Heart left ventricle (tissue), 16 donors: ENCODE measurements around the gene ARHGEF6. TPM values are rescaled to one million over a fixed set of nuclear protein-coding genes. Genes with fewer than 3 reads are reported as not detected.

Experiments used
- ATAC-seq, 4 donors: fragments of 200-7000 bp; cut with Tn5 transposase; one replicate each; pipeline ENCODE4 v1.9.1; 2020 to 2022; ENCODE audit warnings: moderate library complexity in 4 of 4, mild to moderate bottlenecking in 3 of 4, moderate number of reproducible peaks in 1 of 4
- DNase-seq, 5 donors: peaks; one replicate each; pipeline ENCODE4 v3.0.0-alpha.2; 2020
- H3K27ac ChIP-seq, 12 donors: fragments of 200-600 bp; sonication (generic) in 4 of 12; one replicate each; pipeline versions ENCODE4 v1.5.0 to v1.8.0; 2016 to 2022; ENCODE audit warnings: mild to moderate bottlenecking in 2 of 12
- H3K27me3 ChIP-seq, 9 donors: fragments of 200-600 bp; sonication (generic) in 2 of 9; one replicate each; pipeline versions ENCODE4 v1.5.1 to v1.8.0; 2016 to 2022; ENCODE audit warnings: mild to moderate bottlenecking in 3 of 9
- H3K36me3 ChIP-seq, 9 donors: fragments of 200-600 bp; sonication (generic) in 2 of 9; one replicate each; pipeline versions ENCODE4 v1.5.0 to v1.8.0; 2018 to 2022; ENCODE audit warnings: mild to moderate bottlenecking in 2 of 9
- H3K4me1 ChIP-seq, 12 donors: fragments of 200-600 bp; sonication (generic) in 4 of 12; one replicate each; pipeline versions ENCODE4 v1.5.0 to v1.8.0; 2016 to 2022; ENCODE audit warnings: mild to moderate bottlenecking in 3 of 12
- H3K4me3 ChIP-seq, 12 donors: fragments of 200-600 bp; sonication (generic) in 4 of 12; one replicate each; pipeline versions ENCODE4 v1.5.0 to v1.8.0; 2017 to 2022; ENCODE audit warnings: mild to moderate bottlenecking in 9 of 12, moderate library complexity in 4 of 12
- H3K9me3 ChIP-seq, 12 donors: fragments of 200-600 bp; sonication (generic) in 4 of 12; one replicate each; pipeline versions ENCODE4 v1.5.0 to v1.8.0; 2016 to 2022; ENCODE audit warnings: mild to moderate bottlenecking in 1 of 12
- CTCF ChIP-seq, 12 donors: fragments of 200-600 bp; sonication (generic) in 4 of 12; IDR thresholded peaks; one replicate each; pipeline versions ENCODE4 v1.5.0 to v1.8.0; 2018 to 2022; ENCODE audit warnings: antibody characterized with exemption in 12 of 12, mild to moderate bottlenecking in 5 of 12
- POLR2A ChIP-seq, 2 donors: fragments of 450-650 bp; IDR thresholded peaks; one replicate each; pipeline ENCODE4 v1.6.1; 2017; ENCODE audit warnings: antibody characterized with exemption in 2 of 2, mild to moderate bottlenecking in 2 of 2, moderate library complexity in 2 of 2
- WGBS, 4 donors: extraction: QIAGEN DNeasy Blood & Tissue Kit in 2 of 4; methylation state at CpG; one replicate each; pipeline versions ENCODE4 v1.1.5 to v1.1.7; 2013 to 2018; 5-methylcytosine and 5-hydroxymethylcytosine counted together
- intact Hi-C, 10 donors: fragments of 100-400 bp; cut with DNase I; formaldehyde crosslinking; loops; one replicate each; pipeline versions ENCODE4 v1.11.1 to v1.14.2; 2022
- polyA plus RNA-seq, 2 donors: library from polyadenylated mRNA; stranded (reverse); fragments of 200-250 nt; gene quantifications; one replicate each; pipeline ENCODE4 v1.2.3, GENCODE V29; 2013
- total RNA-seq, 9 donors: library from RNA; depleted of rRNA in 2 of 9; stranded (reverse); fragments of >200 nt in 2 of 9; fragmentation: NEBNext Ultra II Directional in 3 of 9; extraction: Animal tissue kit (Norgen Biotek cat#: 25700) in 3 of 9; gene quantifications; one replicate each; pipeline versions ENCODE4 v1.1.0 to v1.2.4, GENCODE V29; 2016 to 2023
- donor health status: ischemic (EF 13 %, LVEDD 7.1; RV severe dilation, severe dysfunction).
- donor health status: healthy with polysubstance abuse.
- donor health status: DM: no; HTN: yes; CAD: no.
- donor health status: DM: no; HTN: no; CAD: no.
- donor health status: ischemic (EF 25% LVEDD 6.9; RV normal size, moderate dysfunction).
- donor health status: ischemic (EF 25% LVEDD 5.7; RV mildly dilated, moderate dysfunction).
- donor health status: healthy.
- donor health status: DM: yes; HTN: yes; CAD: no.
- donor health status: ischemic (EF 35%, LVEDD 5.7; RV mildly dilated, moderate dysfunction).
- donor health status: nonischemic (EF 11% LVEDD 7.7; RV severe dilation, severe dysfunction).
- donor health status: DM: yes; HTN: yes; CAD: no.
- donor health status: PGD.
- donor health status: ischemic (EF 29% LVEDD 5.4; RV normal size, mild dysfunction).
- donor health status: nonischemic (EF 23%, LVEDD 6.1; RV moderate dilation, normal function).

The ARHGEF6 gene
- total and polyA plus RNA-seq, 11 donors: 15.2 to 74.7 (median 55.7) TPM

DNA sequence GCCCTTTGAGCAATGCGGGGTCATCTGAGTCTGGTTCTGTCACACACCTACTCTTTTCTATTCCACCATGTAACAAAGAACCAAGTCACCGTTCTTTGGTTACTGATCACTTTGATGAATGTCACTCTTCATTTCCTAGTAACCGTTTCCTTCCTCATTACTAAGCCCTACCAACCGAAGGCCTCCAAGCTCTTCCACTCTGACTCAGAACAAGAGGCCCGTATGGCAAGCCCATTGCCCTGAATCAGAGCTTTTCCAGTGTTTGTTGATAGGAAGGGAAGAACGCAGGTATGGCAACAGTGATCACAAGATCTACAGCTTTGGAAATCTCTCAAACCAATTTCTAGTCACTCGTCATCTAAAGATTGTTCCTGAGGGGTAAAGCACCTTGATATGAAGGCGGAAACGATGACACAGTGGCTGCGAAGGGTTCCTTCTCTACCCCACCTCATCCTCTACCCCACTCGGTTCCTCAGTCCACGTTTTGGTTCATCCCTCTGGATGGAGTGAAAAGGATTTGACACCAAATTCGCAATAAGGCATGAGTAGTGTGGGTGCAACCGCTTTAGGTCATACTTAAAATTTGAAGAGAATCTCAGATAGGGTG lies 160.7 kb downstream of the ARHGEF6 start:
- Histone ChIP-seq H3K36me3 (no peaks in the 10 kb centered on the region), H3K4me1 (no peaks in the 10 kb centered on the region), H3K4me3 (no peak overlapping the region), H3K27ac (no peak overlapping the region), H3K27me3 (peaks cover 0 to 2% (median 0%) of the 10 kb centered on the region in 9 donors), H3K9me3 (no peaks in the 10 kb centered on the region)
- DNase-seq (no peak), ATAC-seq (no peak)
- no peak for TF ChIP-seq POLR2A (IDR thresholded peaks at IDR 0.05)
- no peak for TF ChIP-seq CTCF (IDR thresholded peaks at IDR 0.05)
- WGBS, 4 donors: 71 to 87% (median 84%) methylated on average over 14 of the region's 14 CpGs
- intact Hi-C loops: no loop called here

DNA sequence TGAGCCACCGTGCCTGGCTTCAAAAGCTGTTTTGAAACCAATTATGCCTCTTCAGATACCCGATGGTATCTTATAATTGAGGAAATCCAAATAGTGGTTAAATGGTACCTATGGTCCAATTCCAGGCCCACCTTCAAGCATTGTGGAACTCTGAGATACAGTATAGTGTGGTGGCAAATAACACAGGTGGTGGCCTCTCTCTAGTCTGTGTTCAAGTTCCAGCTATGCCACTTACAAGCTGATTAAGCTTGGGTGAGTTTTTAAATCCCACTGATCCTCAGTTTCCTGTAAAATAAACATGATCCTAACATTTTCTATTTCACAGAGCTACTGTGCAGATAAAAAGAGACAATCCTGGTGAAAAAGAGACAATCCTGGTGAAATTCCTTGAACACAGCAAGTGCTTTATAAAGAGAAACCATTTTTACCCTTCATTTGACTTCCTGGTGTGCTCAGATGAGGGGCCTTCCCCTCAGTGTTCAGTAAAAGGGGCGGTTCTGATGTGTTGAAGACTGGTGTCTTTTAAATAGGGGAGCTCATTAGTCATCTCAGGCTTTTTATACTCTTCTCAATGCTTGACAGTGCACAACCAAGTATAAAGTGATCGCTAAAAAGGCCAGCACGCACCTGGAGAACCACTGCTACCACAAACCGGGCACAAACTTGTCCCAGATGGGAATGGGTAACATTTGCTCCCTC lies 163.6 kb downstream of the ARHGEF6 start:
- H3K27ac ChIP-seq: no peak overlapping the region
- H3K36me3 ChIP-seq: no peaks in the 10 kb centered on the region
- TF ChIP-seq CTCF (IDR thresholded peaks at IDR 0.05) (no peak), POLR2A (IDR thresholded peaks at IDR 0.05) (no peak)
- no peaks in the 10 kb centered on the region for H3K4me1 ChIP-seq
- ATAC-seq (no peak), DNase-seq (no peak)
- no peaks in the 10 kb centered on the region for H3K27me3 ChIP-seq
- intact Hi-C loops: no loop called here
- 63 to 92% (median 83%) methylated on average over 6 of the region's 6 CpGs for WGBS, 4 donors
- no peaks in the 10 kb centered on the region for H3K9me3 ChIP-seq
- H3K4me3 ChIP-seq: no peak overlapping the region

Other genes starting within 250 kb of the ARHGEF6 start
- under 1 TPM in 1 of 9 donors, not detected in 8; 0.62 TPM for gene VGLL1, start 248.7 kb downstream of the ARHGEF6 start, total RNA-seq
- gene VGLL1, start 248.7 kb downstream of the ARHGEF6 start, polyA plus RNA-seq: not detected
- under 1 TPM in 2 of 9 donors, not detected in 7; 0.36 to 0.75 TPM for gene CD40LG, start 132.8 kb downstream of the ARHGEF6 start, total RNA-seq
- gene CD40LG, start 132.8 kb downstream of the ARHGEF6 start, polyA plus RNA-seq: under 1 TPM in 1 of 2 donors, not detected in 1; 0.04 TPM
- gene RBMX, start 99.8 kb upstream of the ARHGEF6 start, total RNA-seq: 100 to 1,000 TPM in 3 of 9 donors, 10 to 100 TPM in 6; 65.0 to 182 (median 90.7) TPM
- gene RBMX, start 99.8 kb upstream of the ARHGEF6 start, polyA plus RNA-seq: 10 to 100 TPM; 60.3 to 61.0 TPM